DND-41 (cell line): ENCODE results near the gene GPC6.

Experiments
- ATAC-seq: fragments of 200-7000 bp; cut with Tn5 transposase; 3 replicates; pipeline ENCODE4 v1.9.1; 2021; ENCODE audit warnings: low read depth; ENCODE audit not compliant: insufficient read depth
- DNase-seq: peaks from one replicate; pipeline ENCODE4 v3.0.0-alpha.2; 2020
- H2AFZ ChIP-seq: 2 replicates; pipeline ENCODE4 v1.6.0; 2012; ENCODE audit warnings: low read depth, low read length
- H3K27ac ChIP-seq: 2 replicates; pipeline ENCODE4 v1.5.1; 2012; ENCODE audit warnings: low read length, inconsistent platforms
- H3K27me3 ChIP-seq: fragments of 200-600 bp; sonication (generic); 2 replicates; pipeline ENCODE4 v1.6.0; 2012; ENCODE audit warnings: low read length, mild to moderate bottlenecking, inconsistent platforms; ENCODE audit not compliant: insufficient read depth, poor library complexity
- H3K36me3 ChIP-seq: 2 replicates; pipeline ENCODE4 v1.5.1; 2012; ENCODE audit warnings: low read length, inconsistent platforms; ENCODE audit not compliant: insufficient read depth
- H3K4me1 ChIP-seq: 2 replicates; pipeline ENCODE4 v1.5.1; 2012; ENCODE audit warnings: mild to moderate bottlenecking, low read length; ENCODE audit not compliant: insufficient read depth
- H3K4me2 ChIP-seq: 2 replicates; pipeline ENCODE4 v1.6.0; 2012; ENCODE audit warnings: mild to moderate bottlenecking, moderate library complexity, low read length, inconsistent platforms; ENCODE audit not compliant: insufficient read depth
- H3K4me3 ChIP-seq, 2 experiments: fragments of 200-600 bp in 1 of 2; shearing (Covaris generic) in 1 of 2; 2 replicates each; pipeline ENCODE4 v1.5.1; 2012 to 2016; ENCODE audit warnings: inconsistent platforms in 2 of 2, low read length in 2 of 2, mild to moderate bottlenecking in 2 of 2, low read depth in 1 of 2, moderate library complexity in 1 of 2
- H3K79me2 ChIP-seq: 2 replicates; pipeline ENCODE4 v1.6.0; 2012; ENCODE audit warnings: low read length, inconsistent platforms; ENCODE audit not compliant: insufficient read depth
- H3K9ac ChIP-seq: 2 replicates; pipeline ENCODE4 v1.6.0; 2012; ENCODE audit warnings: low read depth, mild to moderate bottlenecking, inconsistent platforms, low read length, moderate library complexity
- H3K9me3 ChIP-seq: 2 replicates; pipeline ENCODE4 v1.5.1; 2012; ENCODE audit warnings: low read length, moderate library complexity, mild to moderate bottlenecking, inconsistent platforms; ENCODE audit not compliant: insufficient read depth, severe bottlenecking
- H4K20me1 ChIP-seq: 2 replicates; pipeline ENCODE4 v1.6.0; 2012; ENCODE audit warnings: low read length; ENCODE audit not compliant: insufficient read depth
- CTCF ChIP-seq: IDR thresholded peaks from 2 replicates; pipeline ENCODE4 v1.5.1; 2012; ENCODE audit warnings: borderline replicate concordance, low read length, moderate library complexity, mild to moderate bottlenecking; ENCODE audit not compliant: poor library complexity, severe bottlenecking; ENCODE audit errors: extremely low read depth
- EZH2 ChIP-seq: IDR thresholded peaks from 3 replicates; pipeline ENCODE4 v1.6.1; 2012; ENCODE audit warnings: borderline replicate concordance, low read depth, mild to moderate bottlenecking, moderate library complexity, low read length, inconsistent platforms; ENCODE audit not compliant: severe bottlenecking

The GPC6 gene

DNA sequence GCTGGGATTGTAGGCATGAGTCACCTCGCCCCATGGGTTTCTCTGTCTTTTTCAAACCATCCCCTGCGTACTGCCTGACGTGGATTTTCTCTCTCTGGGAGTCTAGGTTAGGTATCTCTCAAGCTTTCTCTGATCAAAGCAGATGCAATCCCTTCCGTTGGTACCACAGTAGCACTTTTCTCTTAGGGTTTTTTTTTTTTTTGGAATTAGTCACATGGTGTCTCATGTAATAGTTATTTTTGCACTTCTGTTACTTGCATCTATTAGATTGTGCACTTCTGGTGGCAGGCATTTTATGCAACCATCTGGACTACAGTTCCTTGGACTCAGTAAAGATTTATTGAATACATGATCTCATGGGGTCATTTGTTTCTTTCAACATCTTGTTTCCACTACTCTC lies 72.1 kb downstream of the GPC6 start:
- Histone ChIP-seq H3K27me3 (no peaks in the 10 kb centered on the region), H3K9me3 (no peaks in the 10 kb centered on the region), H3K36me3 (no peaks in the 10 kb centered on the region), H3K4me2 (no peak overlapping the region), H3K4me1 (no peaks in the 10 kb centered on the region), H4K20me1 (no peaks in the 10 kb centered on the region), H2AFZ (no peak overlapping the region), H3K79me2 (no peaks in the 10 kb centered on the region), H3K27ac (no peak overlapping the region), H3K9ac (no peak overlapping the region), H3K4me3 (no peak overlapping the region)
- no peak for DNase-seq
- TF ChIP-seq EZH2 (no peak), CTCF (no peak)
- no peak for ATAC-seq

- no peaks in the 10 kb centered on the region for H4K20me1 ChIP-seq
- no peak overlapping the region for H3K9ac ChIP-seq
- no peaks in the 10 kb centered on the region for H3K4me1 ChIP-seq
- H3K79me2 ChIP-seq: no peaks in the 10 kb centered on the region
- H3K36me3 ChIP-seq: no peaks in the 10 kb centered on the region
- H3K4me3 ChIP-seq: no peak overlapping the region
- TF ChIP-seq EZH2 (no peak), CTCF (no peak)
- DNase-seq (no peak), ATAC-seq (no peak)
- H2AFZ ChIP-seq: no peak overlapping the region
- H3K27me3 ChIP-seq: no peaks in the 10 kb centered on the region
- H3K4me2 ChIP-seq: no peak overlapping the region
- H3K9me3 ChIP-seq: no peaks in the 10 kb centered on the region
- no peak overlapping the region for H3K27ac ChIP-seq
These were observed 77.5 kb downstream of the GPC6 start for GRCh38 chr13:93304134-93304533.

- H3K27me3 ChIP-seq: no peaks in the 10 kb centered on the region
- no peaks in the 10 kb centered on the region for H3K9me3 ChIP-seq
- TF ChIP-seq EZH2 (no peak), CTCF (no peak)
- no peak overlapping the region for H3K4me3 ChIP-seq
- no peak overlapping the region for H2AFZ ChIP-seq
- no peak overlapping the region for H3K9ac ChIP-seq
- H3K4me1 ChIP-seq: no peaks in the 10 kb centered on the region
- no peak overlapping the region for H3K4me2 ChIP-seq
- no peaks in the 10 kb centered on the region for H3K36me3 ChIP-seq
- no peaks in the 10 kb centered on the region for H3K79me2 ChIP-seq
- no peak for ATAC-seq
- H3K27ac ChIP-seq: no peak overlapping the region
- H4K20me1 ChIP-seq: no peaks in the 10 kb centered on the region
- no peak for DNase-seq
These were observed 78.4 kb downstream of the GPC6 start for GRCh38 chr13:93304868-93305613.

DNA sequence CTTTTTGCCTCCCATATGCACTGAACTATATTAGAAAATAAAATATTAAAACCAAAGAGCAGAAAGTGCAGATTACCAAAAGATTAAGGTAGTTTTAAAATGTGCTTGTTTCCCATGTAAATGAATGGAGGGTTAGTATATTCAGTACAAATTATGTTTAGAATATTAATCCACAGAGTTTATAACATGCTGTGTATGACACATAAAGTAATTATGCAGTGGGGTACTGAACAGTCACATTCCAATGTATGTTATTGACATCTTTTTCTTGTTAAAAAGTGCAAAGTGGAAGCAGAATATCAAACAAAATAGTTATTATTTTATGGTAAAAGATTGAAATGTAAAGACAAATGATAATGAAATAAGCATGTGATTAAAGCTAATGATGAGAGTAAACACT lies 79.3 kb downstream of the GPC6 start:
- no peaks in the 10 kb centered on the region for H3K9me3 ChIP-seq
- ATAC-seq: no peak

More for the DNA sequence above, 79.3 kb downstream of the GPC6 start:
- Histone ChIP-seq H3K9ac (no peak overlapping the region), H3K4me3 (no peak overlapping the region), H3K27me3 (no peaks in the 10 kb centered on the region), H3K4me2 (no peak overlapping the region), H4K20me1 (no peaks in the 10 kb centered on the region), H3K27ac (no peak overlapping the region), H2AFZ (no peak overlapping the region), H3K79me2 (no peaks in the 10 kb centered on the region), H3K36me3 (no peaks in the 10 kb centered on the region), H3K4me1 (no peaks in the 10 kb centered on the region)
- TF ChIP-seq EZH2 (no peak), CTCF (no peak)
- DNase-seq: no peak
